RWPE1 (cell line): Measurements from ENCODE around the gene MRPS12.
A peak's percentile ranks its signal among the peaks of the same experiment; 100 is the strongest.

ENCODE experiments used
- CTCF ChIA-PET: fragments of 350-600 bp; sonication (Branson Sonifier 250); formaldehyde crosslinking; extraction: SDS; loops from one replicate; lab custom pipeline; 2021; lab: Yijun Ruan, JAX
- POLR2A ChIA-PET: fragments of 400-600 bp; formaldehyde crosslinking; extraction: SDS; loops from one replicate; lab custom pipeline; 2020; ENCODE audit warnings: antibody characterized with exemption; ENCODE audit not compliant: low non-redundant PET; lab: Yijun Ruan, JAX
- DNase-seq: peaks from one replicate; pipeline ENCODE4 v3.0.0; 2012; ENCODE audit warnings: low spot score
- H3K27ac ChIP-seq: fragments of 450-650 bp; 2 replicates; pipeline ENCODE4 v1.5.1; 2017
- CTCF ChIP-seq: fragments of 450-650 bp; conservative IDR thresholded peaks from 2 replicates; pipeline ENCODE4 v1.5.1; 2017; ENCODE audit warnings: low read depth, mild to moderate bottlenecking

Gene MRPS12

DNA sequence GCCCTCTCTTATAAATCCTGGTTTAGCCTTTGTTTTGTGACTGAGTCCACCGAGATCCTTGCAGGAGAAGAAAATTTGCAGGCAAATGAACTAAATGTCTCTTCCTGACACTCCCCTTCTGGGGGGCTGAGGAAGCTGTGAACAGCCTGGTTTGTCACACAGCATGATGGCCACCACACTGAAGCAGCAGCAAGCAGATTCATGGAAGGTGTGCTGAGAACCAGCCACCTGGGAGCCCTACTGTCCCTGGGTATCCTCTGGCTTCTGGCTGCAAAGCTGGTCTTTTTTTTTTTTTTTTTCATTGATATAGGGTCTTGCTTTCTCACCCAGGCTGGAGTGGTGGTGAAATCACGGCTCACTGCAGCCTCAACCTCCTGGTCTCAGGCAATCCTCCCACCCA, 11.2 kb downstream of the MRPS12 start:
- POLR2A ChIA-PET = no interaction called here
- no peak for DNase-seq
- no peak for TF ChIP-seq CTCF
- CTCF ChIA-PET = interaction anchor here (0.6 kb wide), 1 partner anchor 20 kb away, joined by 11 read pairs; no protein-coding TSS in a partner anchor
- H3K27ac ChIP-seq = no peak overlapping the region

DNA sequence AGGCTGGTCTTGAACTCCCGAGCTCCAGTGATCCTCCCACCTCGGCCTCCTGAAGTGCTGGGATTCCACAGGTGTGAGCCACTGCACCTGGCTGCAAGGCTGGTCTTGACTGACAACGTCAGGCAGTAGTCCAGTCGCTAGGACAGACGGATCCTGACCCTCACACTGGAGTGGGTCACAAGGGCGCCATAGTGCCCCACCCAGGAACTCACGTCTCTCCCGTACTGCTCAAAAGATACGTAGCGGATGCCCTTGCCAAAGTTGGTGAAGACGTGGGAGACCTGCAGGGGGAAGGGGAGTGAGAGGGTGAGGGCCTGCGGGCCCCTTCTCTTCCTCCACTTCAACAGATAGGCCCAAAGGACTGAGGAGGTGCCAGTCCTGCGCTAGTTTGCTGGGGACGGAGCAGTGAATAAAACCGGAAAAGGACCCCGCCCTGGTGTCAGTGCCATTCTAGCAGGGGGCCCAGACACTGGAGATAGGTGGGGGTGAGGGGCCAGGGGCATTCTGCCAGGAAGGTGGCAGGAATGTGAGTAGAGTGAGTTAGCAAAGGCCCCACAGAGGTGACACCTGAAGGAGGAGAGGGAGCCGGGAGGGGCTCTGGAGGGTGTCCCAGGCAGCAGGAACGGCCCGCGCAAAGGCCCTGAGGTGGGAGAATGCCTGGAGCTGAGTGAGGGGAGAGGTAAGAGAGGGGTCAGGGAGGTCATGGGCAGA, 11.9 kb downstream of the MRPS12 start:
- H3K27ac ChIP-seq = no peak overlapping the region
- POLR2A ChIA-PET = no interaction called here
- TF ChIP-seq CTCF = no peak
- DNase-seq = no peak
- CTCF ChIA-PET = interaction anchor here (0.6 kb wide), 1 partner anchor 20 kb away, joined by 11 read pairs; no protein-coding TSS in a partner anchor

DNA sequence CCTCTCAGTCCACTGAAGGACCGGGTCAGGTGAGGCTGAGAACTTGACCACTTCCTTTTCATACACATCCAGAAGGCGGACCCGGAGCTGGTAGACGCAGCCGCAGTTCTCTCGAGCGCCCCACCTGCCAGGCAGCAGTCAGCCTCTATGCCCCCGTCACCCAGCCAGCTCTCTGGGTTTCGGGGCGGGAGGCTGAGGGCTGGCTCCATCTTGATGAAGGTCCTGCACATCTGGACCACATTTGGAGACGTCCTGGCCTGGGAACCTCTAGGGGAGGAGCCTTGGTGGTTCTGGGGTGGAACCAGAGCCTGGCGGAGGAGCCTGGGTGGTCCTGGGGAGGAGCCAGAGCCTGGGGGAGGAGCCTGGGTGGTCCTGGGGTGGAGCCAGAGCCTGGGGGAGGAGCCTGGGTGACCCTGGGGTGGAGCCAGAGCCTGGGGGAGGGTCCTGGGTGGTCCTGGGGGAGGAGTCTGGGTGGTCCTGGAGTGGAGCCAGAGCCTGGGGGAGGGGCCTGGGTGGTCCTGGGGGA, 14.3 kb downstream of the MRPS12 start:
- no peak overlapping the region for H3K27ac ChIP-seq
- DNase-seq = no peak
- POLR2A ChIA-PET = no interaction called here
- CTCF ChIA-PET = interaction anchor here (0.7 kb wide), 1 partner anchor 182 kb away, joined by 3 read pairs; no protein-coding TSS in a partner anchor
- TF ChIP-seq CTCF = no peak

GRCh38 chr19:38945562-38946228, 15.0 kb downstream of the MRPS12 start:
- no peak for DNase-seq
- TF ChIP-seq CTCF = no peak
- ChIA-PET CTCF (interaction anchor here (0.6 kb wide), 2 partner anchors 197 to 279 kb away, joined by 3 read pairs; no protein-coding TSS in a partner anchor), POLR2A (interaction anchor here (0.5 kb wide), 1 partner anchor 215 kb away, joined by 4 read pairs; no protein-coding TSS in a partner anchor)
- peak overlapping the region; percentile 22; the same call in 1 of the 2 replicates for H3K27ac ChIP-seq

DNA sequence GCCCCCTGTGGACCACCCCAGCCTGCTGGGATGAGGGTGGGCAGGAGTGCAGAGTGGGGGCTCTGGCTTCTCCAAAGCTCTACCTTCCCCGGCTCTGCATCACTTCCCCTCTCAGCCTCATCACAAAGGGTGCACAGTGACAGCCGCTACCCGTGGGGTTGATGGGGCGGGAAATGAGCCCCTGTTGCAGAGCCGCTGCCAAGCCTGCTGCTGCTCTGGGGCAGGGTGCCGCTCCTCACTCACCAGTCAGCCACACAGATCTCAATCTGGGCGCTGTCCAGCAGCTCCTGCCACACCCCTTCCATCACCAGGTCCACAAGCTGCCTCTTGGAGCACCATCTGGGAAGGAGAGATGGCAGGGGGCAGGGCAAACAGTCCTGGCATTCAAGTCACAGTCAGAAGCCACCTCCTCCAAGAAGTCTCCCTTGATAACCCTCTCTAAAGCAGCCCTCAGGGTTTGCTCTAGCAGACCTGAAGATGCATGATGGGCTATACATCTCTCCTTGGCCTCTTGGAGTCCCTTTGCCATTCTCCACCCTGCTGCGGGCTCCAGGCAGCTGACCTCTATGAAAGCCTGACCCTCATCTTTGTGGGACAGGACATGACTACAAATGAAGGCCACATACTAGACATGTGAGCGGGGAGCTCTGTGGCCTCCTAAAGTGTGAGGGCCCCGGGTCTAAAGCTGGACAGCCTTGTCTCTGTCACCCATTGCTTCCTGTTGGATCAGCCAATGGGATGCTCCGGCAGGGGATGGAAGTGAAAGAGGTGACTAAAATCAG, 15.7 kb downstream of the MRPS12 start:
- CTCF ChIA-PET = interaction anchor here (0.6 to 0.7 kb wide), 2 partner anchors 198 to 327 kb away, joined by 3 read pairs; partner anchors contain the start of gene EIF3K

More for the DNA sequence above, 15.7 kb downstream of the MRPS12 start:
- peak overlapping the region; percentile 22; the same call in 1 of the 2 replicates for H3K27ac ChIP-seq
- DNase-seq = no peak
- POLR2A ChIA-PET = interaction anchor here (0.5 kb wide), 1 partner anchor 216 kb away, joined by 4 read pairs; no protein-coding TSS in a partner anchor
- TF ChIP-seq CTCF = no peak
